ENCODE data around the gene OR2C3.
"Not testable (repeated sequence)": the region's sequence is repeated elsewhere in the genome, so short reads cannot be mapped to it uniquely, and the experiment has no call there.

Gene OR2C3

GRCh38 chr1:247517795-247518612, 18.2 kb downstream of the OR2C3 start:
- no peak for DNase-seq

GRCh38 chr1:247506831-247507230, 29.4 kb downstream of the OR2C3 start:
- no peak for DNase-seq

GRCh38 chr1:247500865-247501264, 35.4 kb downstream of the OR2C3 start:
- DNase-seq = no peak

GRCh38 chr1:247496581-247497285, 39.5 kb downstream of the OR2C3 start:
- no peak for DNase-seq

- DNase-seq = no peak
These were observed 41.5 kb downstream of the OR2C3 start for GRCh38 chr1:247494767-247495166.

- no peak for DNase-seq
These were observed 43.1 kb downstream of the OR2C3 start for GRCh38 chr1:247493106-247493505.

DNA sequence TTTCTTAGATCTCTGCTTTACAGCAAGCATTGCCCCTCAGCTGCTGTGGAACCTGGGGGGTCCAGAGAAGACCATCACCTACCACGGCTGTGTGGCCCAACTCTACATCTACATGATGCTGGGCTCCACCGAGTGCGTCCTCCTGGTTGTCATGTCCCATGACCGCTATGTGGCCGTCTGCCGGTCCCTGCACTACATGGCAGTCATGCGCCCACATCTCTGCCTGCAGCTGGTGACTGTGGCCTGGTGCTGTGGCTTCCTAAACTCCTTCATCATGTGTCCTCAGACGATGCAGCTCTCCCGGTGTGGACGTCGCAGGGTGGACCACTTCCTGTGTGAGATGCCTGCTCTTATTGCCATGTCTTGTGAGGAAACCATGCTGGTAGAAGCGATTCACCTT, 44.9 kb downstream of the OR2C3 start:
- DNase-seq = no peak

- peak; percentile 3 for DNase-seq
These were observed 49.2 kb downstream of the OR2C3 start for GRCh38 chr1:247487057-247487456.

GRCh38 chr1:247482747-247483146, 53.5 kb downstream of the OR2C3 start:
- DNase-seq = no peak

DNA sequence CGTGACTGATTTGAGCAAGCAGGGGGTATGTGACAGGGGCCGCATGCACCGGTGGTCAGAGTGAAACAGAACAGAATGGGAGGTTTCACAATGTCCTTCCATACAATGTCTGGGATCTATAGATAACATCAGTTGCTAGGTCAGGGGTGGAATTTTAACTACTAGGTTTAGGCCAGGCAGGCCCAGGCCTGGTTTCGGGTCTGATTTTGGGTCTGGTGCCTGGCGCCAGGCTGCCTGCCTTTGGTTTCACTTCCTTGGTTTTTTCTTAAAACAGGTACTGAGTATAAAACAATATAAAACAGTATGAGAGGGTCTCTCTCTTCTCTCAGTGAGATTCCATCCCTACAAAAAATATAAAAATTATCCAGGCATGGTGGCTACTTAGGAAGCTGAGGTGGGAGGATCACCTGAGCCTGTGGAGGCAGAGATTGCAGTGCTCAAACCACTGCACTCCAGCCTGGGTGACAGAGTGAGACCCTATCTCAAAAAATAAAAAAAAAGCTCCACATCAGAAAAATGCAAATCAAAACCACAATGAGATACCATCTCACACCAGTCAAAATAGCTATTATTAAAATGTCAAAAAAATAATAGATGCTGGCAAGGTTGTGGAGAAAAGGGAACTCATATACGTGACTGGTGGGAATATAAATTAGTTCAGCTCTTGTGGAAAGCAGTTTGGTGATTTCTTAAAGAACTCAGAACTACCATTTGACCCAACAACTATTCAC, 59.7 kb downstream of the OR2C3 start:
- not testable (repeated sequence) for DNase-seq

DNA sequence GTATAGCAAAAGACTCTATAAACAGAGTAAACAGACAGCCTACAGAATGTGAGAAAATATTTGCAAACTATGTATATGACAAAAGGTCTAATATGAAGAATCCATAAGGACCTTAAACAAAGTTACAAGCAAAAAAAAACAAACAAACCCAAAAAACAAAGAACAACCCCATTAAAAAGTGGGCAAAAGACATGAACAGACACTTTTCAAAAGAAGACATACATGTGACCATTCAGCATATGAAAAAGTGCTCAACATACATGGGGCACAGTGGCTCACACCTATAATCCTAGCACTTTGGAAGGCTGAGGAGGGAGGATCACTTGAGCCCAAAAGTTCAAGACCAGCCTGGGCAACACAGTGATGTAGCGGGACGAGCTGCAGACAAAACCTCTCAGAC, 60.4 kb downstream of the OR2C3 start:
- no peak for DNase-seq

Data from fibroblast of skin of scalp (primary cell).